GM21381 (cell line): Measurements from ENCODE around the gene PRKCA.
"Not testable (repeated sequence)": the region's sequence is repeated elsewhere in the genome, so short reads cannot be mapped to it uniquely, and the experiment has no call there.

Experiments
- ATAC-seq: cut with Tn5 transposase; IDR thresholded peaks from one replicate; pipeline ENCODE4 v1.9.1; 2021; ENCODE audit warnings: mild to moderate bottlenecking, moderate library complexity; ENCODE audit not compliant: unreplicated experiment

PRKCA gene

DNA sequence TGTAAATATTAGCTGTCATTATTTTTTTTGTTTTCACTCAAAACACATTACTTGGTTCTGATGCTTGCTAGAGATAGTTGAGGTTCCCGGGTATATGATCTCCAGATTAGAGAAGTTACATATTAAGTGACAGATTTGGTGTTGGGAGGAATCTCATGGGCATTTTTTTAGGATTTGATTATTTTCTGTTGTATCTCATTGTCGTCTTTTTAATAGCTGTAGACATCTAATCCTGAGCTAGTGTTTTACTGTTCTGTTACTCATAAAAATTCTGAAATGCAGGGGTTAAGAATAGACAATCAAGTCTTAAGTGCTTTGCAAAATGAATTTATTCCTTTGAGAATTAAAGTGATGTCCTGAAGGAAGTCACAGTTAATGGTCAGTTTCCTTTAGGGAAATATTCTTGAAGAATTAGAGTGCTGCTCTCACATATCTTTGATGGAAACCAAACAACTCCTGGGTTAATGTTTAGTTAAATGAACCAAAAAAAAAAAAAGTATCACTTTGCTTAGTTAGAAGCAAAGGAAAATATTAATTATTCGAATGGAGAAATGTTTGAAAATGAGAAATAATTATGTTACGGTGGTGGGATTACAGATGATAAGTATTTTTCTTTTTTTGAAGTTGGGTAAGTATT, 280.8 kb downstream of the PRKCA start:
- no peak for ATAC-seq

DNA sequence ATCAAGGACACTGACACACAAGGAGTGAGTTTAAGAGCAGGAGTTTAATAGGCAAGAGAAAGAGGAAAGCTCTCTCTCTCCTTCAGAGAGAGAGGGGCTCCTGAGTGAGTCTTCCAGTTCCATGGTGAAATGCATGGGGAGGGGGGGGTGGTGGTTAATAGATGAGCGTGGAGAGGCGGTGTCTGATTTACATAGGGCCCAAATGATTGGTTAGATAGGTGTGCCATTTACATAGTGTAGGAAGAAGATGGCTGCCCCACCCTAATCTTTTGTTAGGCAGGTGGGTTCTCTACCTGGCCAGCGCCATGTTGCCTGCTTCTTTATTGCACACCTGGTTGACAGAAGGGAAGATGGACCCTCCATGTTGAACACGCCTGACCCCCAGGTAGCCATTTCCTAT, 282.5 kb downstream of the PRKCA start:
- no peak for ATAC-seq

DNA sequence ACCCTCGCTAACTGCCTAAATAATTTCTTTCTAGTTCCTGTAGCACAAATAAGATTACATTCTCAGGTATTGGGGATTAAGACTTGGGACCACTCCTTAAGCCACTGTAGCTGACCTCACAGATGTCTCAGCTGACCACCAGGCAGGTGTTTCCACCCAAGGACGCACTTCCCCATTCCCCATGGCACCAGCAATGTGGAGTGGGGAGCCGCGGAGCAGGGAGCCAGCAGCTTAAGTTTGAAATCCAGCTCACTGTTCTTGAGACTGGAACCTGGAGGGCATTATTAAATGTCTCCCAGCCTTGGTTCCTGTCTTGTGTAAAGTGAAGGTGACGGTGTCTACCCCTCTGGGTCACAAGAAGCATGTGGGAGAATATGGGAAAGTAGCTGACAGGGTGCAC, 283.1 kb downstream of the PRKCA start:
- no peak for ATAC-seq

DNA sequence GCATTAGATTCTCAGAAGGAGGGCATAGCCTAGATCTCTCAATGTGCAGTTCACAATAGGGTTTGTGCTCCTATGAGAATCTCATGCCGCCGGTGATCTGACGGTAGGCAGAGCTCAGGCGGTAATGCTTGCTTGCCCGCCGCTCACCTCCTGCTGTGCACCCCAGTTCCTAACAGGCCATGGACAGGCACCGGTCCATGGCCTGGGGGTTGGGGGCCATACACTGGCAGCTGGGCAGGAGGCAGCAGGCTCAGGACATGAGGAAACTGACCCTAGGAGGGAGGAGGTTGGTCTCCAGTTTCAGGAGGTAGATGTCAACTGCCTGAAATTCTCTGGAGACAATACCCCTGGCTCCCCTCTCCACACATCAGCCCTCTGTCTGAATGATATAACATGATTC, 287.5 kb downstream of the PRKCA start:
- ATAC-seq, result no peak

DNA sequence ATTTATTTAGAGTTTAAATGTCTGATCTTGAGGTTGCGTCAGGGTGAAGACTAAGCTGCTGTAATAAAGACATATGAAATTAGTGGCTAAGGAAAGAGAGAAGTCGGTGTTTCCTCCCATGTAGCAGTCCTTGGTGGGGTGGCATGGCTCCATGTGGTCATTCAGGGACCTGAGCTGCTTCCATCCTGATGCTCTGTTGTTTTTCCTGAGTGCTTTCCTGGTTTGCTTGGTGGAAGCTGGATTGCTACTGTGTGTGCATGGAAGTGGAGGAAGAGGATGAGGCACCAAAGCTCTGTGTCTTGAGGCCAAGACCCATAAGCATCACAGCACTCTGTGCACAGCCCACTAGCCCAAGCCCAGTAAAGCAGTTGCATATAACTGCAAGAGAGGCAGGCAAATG, 290.7 kb downstream of the PRKCA start:
- ATAC-seq, result no peak

DNA sequence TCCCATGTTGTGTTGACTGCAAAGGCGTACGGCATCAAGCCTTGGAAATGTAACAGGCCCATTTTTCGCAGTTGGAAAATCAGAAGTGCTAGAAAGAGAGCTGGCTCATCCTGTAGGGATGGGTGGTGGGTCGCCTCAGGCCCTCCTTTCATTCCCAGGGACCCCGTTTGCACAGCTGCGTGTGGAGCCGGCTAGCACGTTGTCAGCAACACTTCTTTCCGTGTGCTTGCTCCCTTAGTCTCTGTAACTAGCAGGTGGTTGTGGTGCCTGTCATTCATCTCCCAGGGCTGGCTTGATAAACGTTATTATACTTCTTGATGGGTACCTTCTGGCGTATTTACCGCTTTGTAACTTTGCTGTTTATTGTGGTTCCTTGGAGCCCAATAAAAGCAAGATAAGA, 293.5 kb downstream of the PRKCA start:
- no peak for ATAC-seq

DNA sequence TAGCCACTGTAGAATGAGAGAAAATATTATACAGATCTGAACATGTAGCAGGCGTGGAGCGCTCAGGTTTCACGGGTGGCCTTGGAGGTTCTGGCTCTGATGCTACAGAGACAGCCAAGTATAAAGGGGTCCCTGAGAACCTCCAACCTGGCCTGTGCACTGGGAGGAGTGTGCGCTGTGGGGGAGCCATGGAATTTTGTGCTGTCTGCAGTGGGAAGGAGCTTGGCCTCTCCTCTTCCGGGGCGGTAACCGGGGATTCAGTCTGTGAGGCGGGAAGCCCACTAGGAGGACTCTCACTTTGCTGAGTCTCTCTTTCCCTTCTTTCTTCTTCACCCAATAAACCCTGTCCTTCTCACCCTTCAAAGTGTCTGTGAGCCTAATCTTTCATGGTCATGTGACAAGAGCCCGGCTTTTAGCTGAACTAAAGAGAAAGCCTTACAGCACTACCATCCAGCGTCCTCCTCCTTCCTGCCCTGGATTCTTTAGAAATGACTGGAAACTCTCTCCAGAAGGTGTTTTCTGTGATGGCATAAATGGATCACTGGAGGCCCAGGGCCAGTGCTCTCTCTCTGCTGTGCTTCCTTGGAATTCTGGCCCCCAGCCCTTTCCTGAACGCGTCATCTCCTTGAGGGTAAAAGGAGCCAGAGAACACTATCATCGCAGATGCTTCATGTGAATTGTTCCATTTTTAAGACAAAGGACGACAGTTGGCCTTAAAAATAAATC, 300.4 kb downstream of the PRKCA start:
- ATAC-seq, result no peak

DNA sequence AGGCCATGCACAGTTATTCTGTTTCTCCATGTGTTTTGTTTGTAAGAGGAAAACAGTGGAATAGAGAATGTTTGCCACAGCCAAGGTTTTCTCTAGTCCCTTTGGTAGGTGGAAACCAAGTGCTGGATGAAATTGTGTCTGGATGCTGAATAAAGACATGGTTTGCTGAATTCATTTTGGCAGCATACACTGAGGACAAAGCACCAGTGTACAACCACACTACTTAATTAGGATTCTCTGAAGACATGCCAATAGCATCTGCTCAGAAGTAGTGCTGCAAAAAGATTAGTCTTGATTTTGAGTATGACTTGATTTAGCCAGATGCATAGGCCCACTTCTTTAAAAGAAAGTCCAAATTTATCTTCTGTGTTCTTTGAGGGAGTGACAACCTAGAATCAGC, 302.0 kb downstream of the PRKCA start:
- ATAC-seq, result no peak

DNA sequence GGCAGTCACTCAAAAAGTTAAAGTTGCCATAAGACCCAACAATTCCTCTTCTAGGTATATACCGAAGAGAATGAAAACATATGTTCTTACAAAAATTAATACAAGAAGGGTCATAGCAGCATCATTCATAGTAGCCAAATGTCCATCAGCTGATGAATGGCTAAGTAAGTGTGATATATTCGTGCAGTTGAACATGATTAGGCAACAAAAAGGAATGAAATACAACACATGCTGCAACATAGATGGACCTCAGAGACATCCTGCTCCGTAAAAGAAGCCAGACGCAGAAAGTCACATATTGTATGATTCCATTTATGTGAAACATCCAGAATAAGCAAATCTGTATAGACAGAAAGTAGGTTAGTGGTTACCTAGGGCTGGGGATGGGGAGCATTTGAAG, 303.1 kb downstream of the PRKCA start:
- ATAC-seq, result no peak

DNA sequence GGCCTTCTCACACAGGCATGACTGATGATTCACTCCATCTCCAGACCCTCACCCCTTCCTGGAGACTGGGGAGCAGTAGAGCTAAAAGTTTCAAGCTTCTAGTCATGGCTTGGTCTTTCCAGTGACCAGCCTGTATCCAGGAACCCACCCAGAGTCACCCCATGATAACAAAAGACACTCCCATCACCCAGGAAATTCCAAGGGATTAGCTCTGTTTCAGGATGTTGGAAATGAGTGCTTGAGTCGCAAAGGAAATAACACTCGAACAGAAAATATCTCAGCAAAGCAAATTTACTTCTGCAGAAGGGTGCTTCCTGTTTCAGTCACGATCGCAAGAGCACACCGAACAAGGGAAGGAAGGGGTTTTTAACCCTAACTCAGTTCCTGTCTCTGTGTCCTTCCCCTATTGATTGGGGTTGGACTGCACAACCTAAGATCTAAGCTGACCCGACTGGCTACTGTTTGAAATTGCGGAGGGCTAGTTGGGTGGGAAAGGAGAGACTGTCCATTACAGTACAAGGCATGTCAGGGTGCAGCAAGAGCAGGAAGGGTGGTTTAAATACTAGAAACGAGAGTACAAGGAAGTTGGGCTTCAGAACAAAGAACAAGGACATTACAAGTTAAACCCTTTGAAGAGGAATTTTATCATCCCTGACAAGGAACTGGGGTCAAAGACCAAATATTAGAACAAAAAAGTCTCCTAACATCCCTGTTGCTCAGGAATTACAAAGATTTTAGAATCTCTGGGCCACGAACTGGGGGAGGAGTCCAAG, 308.1 kb downstream of the PRKCA start:
- no peak for ATAC-seq

DNA sequence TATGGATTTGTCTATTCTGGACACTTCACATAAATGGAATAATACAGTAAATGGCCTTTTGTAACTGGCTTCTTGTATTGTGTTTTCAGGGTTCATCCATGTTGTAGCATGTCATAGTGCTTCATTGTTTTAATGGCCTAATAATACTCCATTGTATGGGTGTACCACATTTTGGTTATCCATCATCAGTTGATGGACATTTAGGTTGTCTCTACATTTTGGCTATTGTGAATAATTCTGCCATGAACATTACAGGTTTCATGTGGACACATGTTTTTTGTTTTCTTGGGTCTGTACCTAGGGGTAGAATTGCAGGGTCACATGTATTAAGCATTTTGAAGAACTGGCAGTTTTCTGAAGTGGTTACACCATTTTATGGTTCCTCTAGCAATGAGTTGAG, 309.0 kb downstream of the PRKCA start:
- ATAC-seq, result no peak

DNA sequence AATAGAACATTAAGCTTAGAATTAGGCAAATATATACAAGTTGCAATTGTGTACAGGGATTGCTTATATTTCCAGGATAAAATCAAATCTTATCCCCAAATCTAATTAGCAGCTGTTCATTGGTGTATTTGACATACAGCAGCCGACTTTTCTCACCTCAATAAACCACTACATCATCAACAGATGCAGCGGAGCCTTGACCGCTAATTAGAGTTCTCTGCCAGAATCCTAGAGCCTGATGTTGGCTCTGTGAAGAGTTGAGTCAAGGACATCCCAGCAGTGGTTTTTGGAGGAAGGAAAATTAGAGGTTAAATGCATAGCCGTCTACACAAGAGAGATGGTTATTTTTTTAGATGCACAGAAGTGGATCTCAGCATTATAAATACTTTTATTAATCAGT, 310.6 kb downstream of the PRKCA start:
- ATAC-seq, result no peak

DNA sequence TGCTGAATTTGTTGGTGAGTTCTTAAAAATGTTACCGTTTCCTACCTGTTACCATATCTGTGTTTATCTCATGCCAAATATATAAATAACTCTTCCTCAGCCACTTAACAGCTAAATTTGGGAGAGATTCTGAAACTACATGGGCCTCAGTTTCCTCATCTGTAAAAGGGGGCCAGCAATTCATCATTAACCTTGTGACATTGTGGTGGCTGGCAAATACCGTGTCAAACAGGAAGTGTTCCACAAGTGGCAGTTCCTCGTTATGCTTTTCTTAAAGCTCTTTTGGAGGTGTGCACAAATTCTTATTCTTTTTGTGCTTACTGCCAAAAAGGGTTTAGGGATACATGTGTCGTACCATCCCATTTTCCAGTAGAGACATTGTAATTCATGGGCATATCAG, 312.1 kb downstream of the PRKCA start:
- no peak for ATAC-seq

DNA sequence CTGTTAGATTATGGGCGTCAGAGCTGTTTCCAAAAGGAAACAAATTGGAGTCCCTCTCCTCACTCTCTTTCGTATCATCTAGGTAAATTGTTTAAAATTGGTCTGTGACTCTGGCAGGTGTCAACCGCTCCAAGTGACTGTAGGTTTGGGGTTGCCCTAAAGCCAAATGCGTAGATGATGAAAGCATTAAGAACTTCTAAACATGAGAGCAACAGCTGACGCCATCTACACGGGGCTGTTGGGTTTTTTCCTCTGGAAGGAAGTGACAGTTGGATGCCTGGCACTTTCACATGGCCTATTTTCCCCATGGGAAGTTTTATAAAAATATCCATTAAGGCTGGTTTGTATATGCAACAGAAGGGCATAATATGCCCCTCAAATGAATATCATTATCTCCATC, 316.8 kb downstream of the PRKCA start:
- ATAC-seq, result no peak

DNA sequence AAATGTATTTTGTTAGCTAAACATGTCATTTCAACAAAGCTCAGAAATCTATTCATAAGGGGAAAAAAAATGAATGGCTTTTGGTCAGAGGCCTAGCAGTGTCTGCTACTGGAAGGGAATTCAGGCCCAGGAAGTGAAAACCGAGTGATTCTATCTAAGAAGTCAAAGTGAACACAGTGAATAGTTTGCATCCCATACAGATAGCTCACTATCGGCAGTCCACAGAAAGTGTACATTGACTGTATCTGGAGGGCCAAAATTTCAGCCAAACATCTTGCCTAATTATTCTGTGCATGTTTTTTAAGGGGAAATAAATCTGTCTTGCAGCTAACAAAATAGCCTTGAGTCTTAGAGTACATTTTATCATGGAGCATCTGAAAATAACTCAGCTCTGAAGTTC, 318.1 kb downstream of the PRKCA start:
- ATAC-seq, result no peak

DNA sequence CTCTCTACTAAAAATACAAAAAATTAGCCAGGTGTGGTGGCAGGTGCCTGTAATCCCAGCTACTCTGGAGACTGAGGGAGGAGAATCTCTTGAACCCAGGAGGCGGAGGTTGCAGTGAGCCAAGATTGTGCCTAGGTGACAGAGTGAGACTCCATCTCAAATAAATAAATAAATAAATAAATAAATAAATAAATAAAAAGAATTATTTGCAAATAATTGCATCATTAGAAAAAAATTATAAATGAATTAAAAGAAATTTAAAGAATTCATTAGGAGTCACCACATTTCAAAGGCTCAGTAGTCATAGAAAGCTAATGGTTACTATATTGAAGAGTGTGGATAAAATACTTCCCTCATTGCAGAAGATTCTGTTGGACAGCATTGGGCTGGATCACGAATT, 322.2 kb downstream of the PRKCA start:
- not testable (repeated sequence) for ATAC-seq

DNA sequence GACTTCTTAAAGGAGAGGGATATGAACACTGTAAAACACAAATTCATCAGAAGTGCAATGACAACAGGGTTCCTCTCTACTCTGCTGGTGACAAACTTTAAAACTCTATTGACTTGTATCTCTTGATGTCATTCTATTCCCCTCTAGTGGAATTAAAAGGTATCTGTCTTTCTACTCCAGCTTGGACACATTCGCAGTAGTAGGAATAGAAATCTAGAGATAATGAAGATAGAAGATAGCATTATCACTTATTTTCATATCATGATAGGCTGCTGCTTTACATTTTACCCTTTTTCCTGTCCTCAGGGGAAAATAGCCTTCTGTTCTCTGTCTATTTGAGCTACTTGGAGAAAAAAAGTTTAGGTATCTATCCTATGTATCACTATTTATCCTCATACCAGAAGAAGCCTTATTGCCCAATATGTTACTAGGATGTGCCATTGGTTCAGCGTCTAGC, 322.9 kb downstream of the PRKCA start:
- ATAC-seq, result no peak

DNA sequence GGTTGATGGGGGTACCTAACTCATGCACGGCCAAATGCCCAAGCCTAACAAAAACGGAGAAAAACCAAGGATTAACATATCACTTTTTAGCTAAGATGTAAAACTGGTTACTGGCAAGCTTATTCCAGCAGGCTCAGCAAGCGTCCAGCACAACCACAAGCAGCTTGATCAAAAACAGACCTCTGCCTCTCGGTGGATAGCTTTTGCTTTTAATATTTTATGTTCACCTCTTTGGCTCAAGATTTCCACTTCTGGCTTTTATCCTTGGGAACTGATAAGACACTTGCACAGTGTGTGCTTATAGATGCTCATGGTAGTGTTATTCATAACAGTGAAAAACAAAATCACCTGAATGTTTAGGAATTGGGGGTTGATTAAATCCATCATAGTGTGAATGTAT, 325.6 kb downstream of the PRKCA start:
- no peak for ATAC-seq

DNA sequence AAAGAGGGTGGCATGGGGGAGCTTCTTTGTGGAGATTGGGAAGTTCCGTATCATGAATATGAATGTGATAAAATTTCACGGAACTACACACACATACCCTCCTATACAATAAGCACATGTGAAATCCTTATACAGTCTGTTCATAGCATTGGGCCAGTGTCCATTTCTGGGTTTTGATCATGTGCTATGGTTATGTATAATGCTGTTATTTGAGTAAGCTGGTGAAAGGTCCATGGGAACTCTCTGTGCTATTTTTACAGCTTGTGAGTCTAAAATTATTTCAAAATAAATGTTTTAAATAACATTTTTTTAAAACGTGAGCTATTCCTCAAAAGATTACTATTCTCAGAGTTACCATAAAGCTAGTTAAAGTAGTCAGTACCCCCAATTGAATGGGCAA, 327.3 kb downstream of the PRKCA start:
- ATAC-seq, result no peak

DNA sequence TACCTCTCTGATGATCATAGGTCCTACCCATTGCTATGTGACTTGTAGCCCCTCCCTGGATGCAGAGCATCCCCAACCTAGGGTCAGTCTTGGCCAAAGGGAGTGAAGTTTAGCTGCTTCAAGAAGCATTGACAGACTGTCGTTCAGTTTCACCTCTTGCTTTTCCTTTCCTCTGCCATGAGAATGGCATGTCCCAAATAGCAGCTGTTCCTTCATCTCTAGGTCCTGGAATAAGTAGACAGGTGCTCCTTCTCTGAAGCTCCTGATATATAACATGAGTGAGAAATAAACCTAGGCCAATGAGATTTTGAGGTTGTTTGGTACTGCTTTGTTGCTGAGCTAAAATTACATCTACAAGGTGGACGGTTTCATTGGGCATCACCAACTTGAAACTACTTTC, 328.0 kb downstream of the PRKCA start:
- ATAC-seq, result no peak

DNA sequence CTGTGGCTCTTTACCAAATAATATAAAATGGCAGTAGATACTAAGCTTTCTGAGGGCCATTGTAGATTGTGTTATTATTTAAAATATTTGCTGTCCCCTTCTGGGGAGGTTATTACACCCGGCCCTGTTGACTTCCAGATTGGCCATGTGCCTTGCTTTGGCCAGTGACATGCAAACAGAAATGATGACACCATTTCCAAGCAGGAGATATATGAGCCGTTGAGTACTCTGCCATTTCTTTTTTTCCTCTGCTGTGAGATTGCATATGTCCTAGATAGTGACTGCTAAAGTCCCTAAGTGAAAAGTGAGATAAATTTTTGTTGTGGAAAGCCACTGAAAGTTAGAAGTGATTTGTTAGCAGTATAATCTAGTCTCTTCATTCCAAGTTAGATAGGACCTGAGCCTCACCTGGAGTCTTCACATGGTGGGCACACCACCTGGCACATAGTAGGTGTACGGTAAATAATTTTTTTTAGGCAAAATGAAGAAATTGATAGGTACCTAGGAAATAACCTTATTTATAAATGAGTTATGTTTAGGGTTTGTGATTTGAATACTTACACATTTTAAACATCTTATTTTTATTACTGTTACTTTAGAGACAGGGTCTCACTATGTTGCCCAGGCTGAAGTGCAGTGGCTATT, 328.5 kb downstream of the PRKCA start:
- ATAC-seq, result no peak

DNA sequence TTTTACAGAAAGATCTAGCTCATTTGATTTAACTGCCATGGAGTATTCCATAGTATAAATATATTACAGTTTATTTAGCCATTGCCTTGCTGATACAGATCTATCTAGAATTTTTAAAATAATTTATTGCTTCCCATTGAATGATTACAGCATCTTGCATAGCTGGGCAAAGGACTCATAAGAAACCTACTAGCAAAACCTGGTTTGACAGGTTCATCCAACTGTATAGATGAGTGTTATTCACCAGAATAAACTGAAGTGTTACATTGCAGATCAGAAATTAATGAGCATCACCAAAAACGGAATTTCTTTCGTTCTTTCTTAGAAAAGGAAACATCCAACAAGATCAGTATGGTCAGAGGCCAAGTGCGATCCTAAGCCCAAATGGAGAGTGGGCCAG, 330.3 kb downstream of the PRKCA start:
- no peak for ATAC-seq
